HG03575 (cell line): ENCODE data around the gene DMGDH.

Source experiments
- ATAC-seq: cut with Tn5 transposase; IDR thresholded peaks from one replicate; pipeline ENCODE4 v1.9.1; 2021; ENCODE audit not compliant: unreplicated experiment, insufficient number of reproducible peaks, low FRiP score; ENCODE audit errors: extremely low read depth

The DMGDH gene

DNA sequence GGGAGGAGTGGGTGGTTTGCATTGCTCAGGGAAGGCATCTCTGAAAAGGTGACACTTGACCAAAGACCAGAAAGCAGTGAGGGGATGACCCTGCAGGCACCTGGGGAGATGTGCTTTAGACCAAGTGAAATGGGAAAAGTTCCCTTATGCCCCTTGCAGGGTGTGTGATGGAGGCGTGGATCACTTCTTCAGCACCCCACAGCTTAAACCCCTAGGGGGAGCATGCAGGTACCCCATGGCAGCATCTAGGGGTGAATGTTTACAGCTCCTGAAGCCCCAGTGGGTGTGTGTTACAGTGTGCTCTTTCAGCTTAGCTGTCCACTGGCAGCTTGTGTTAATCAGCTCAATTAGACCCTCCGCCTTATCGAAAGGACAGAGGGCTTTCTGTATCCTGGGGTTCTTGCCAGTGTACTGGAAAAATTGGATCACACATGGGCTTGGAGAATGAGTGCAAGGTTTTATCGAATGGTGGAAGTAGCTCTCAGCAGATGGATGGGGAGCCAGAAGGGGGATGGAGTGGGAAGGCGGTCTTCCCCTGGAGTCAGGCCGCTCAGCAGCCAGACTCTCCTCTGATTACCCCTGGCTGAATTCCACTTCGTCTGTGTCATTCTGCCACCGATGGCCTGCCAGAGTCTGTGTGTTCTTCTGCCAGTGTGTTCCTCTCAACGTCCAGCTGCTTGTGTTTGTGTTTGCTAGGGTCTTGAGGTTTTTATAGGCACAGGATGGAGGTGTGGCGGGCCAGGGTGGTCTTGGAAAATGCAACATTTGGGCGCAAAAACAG is 6.4 kb upstream of the DMGDH start:
- ATAC-seq = no peak

DNA sequence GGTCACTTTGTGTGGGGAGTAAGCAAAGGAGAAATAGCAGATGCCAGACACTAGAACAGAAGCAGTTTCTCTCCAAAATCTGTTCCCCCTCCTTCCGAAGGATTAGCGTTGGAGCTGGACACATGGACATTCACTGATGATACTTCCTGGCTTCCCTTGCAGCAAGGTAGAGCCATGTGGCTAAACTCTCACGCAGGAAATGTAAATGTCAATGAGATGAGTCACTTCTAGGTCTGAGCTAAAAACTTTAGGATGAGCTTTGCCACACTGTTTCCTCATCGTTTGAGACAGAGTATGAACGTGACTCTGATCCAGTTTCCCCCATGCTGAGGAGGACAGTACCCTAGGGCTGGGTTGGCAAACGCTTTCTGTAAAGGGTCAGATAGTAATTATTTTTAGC is 5.2 kb upstream of the DMGDH start:
- ATAC-seq = no peak

DNA sequence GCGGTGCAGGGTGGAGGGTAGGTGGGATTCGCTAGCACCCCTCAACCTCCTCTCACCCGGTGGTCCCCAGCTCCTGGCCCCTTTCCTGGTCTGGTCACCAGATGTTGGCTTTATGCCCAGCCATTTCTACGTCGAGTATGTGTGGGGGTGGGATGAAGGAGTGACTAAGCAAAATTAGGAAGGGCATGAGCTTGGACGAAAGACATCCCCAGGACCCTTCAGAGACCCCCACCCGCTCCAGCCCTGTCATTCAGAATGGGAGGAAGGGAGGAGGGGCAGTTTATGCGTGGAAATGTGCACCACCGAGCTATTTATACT is 835 bp upstream of the DMGDH start:
- no peak for ATAC-seq

DNA sequence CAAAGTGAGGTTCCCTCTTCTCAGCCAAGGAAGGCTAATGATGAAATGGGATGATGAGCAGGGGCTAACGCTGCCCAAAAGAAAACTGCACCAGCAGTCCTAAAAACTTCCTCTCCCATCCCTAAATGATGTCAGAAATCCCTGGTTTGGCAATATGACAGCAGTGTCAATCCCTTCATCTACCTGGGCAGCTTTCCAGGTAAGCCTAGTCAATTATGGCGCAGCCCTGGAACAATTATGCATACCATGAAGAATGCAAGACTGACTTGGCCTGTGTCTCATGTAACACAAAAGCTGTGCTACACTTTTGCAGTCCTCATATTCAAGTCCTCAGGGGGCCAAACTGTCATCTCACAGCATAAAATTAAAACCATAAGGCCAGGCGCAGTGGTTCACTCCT is 7.0 kb downstream of the DMGDH start:
- ATAC-seq = no peak

DNA sequence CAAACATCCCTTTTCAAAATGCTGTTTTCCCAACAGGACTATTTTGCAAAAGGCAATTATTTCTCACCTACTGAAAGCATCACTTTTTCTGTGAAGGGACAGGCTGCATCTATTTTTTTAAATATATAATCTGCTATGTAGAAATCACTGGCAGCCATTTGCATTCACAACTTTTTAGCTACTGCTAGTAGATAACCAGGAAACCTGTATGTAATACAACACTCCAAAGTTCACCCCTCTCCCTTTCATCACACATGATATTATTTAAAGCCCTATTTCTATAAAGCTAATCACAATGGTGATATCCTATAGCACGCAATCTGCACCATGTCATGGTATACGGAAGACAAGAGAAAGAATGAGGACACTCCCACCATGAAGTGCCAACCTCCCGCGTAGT is 9.8 kb downstream of the DMGDH start:
- ATAC-seq = no peak

DNA sequence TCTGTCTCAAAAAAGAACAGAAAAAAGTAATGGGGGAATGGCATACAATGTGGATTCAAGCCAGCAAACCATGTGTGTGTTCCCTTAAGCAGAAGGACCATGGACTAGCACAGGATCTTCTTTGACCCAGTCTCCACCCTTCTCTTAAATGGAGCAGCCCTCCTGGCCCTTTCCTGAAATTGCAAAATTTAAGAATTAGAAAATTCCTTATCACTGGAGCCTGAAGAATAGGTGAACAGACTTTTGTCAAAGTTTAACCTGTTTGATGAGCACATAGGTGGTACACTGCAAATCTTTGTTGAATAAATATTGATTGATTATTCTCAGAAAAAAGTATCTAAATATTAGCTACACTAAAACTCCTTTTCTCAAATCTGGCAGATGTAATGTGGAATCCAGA is 12.6 kb downstream of the DMGDH start:
- no peak for ATAC-seq

DNA sequence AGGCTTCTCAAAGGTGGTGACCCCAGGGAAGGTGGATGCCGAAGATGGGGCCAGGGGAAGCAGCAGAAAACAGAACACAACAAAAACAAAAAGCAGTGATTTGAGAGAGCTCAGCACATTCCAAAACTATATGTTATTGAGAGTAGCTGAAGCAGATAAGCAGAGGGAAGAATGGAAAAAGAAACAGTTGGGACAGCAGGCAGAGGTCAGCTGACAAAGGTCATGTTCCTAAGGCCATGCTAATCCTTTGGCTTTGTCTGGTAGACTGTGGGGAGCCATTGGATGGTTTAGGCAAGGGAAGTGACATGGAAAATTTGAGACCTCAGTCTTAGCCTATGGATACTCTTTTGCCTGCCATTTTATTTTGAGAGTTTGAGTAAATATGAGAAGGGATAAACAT is 14.5 kb downstream of the DMGDH start:
- ATAC-seq = no peak

DNA sequence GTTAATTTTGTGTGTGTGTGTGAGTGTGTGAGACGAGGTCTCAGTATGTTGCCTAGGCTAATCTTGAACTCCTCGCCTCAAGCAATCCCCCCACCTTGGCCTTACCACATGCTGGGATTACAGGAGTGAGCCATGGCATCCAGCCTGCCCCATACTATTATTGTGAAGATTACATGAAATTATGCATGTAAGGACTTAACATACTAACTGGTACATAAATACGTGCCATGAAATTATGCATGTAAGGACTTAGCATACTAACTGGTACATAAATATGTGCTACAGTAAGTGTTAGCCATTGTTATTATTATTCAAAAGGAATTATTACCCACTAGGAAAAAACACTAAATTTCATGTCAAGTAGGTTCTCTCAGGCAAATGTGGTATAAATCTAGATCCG is 16.2 kb downstream of the DMGDH start:
- no peak for ATAC-seq

DNA sequence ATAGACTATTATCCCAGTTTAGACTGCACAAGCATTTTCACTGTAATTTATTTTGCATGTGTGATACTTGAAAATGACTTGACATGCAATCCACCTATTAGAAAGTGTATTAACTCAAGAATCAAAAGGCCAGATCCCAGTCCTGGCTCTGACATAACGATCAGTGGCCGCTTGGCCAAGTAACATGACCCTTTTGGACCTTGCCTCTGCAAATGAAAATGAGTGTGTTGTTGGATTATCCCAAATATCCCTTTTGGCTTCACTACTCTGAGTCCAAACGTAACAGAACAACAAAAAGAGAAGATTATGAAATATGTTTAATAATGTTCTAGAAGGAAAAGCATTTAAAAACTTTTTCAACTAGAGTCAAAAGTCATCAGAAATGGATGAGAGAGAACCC is 19.0 kb downstream of the DMGDH start:
- ATAC-seq = no peak

DNA sequence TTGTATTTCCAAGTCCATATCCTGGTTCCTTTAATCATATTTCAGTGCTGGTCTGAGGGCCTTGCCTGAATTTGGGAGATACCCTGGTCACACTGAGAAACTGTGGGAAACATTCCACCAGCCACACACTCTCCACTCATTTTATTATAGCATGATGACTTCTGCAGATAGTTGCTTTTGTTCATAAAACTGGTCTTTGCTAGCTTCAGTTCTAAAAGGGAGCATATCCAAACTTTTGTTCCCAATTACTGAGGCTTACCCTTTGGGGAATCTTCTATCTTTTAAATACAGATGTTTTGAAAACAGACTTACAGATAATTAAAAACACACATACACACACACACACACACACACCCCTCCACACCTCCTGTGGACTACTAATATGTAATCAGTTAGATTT is 21.0 kb downstream of the DMGDH start:
- no peak for ATAC-seq

DNA sequence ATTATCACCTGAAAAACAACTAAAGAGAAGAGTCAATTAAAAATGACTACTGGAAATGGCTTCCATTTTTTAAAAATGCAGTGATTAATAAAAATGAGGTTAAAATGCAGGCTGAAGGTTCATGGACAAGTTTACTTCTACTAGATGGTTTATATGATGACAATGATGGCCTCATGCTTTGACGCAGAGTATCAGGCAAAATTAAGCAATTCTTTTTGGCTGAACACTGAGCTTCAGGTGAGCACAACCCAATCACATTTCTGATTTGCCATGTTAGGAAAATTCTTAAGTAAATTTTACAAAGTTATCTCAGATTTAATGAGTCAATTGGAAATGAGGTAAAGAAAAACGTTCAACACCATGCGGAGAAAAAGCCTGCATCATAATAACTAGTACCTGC is 22.3 kb downstream of the DMGDH start:
- ATAC-seq = no peak

DNA sequence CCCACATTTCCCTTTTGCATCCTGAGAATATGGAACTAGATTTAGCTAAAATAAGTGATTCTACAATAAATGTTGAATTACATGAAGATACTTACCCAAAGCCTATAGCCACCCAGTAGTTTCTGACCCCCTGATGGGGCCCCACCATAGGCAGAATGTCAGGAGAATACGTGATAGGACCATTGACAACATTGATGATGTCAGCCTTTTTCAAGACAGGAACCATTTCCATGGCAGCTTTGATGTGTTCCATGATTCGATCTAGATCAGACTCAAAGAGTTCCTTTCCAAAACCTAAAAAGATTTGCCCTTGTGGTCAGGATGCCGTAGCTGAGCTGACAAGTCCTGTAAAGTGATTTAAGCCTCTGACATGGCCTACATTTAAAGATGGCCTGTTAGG is 27.3 kb downstream of the DMGDH start:
- ATAC-seq = no peak

DNA sequence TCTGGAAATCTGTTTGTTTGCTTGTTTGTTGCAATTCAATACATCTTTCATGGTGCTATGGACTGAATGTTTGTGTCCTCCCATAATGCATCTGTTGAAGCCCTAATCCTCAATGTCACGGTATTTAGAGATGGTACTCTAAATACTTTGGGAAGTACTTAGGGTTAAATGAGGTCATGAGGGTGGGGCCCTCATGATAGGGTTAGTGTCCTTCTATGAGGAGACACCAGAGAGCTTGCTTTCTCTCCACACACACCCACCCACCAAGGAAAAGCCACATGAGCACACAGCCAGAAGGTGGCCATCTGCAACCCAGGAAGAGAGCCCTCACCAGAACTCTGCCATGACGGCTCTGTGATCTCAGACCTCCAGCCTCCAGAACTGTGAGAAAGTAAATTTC is 32.7 kb downstream of the DMGDH start:
- no peak for ATAC-seq

DNA sequence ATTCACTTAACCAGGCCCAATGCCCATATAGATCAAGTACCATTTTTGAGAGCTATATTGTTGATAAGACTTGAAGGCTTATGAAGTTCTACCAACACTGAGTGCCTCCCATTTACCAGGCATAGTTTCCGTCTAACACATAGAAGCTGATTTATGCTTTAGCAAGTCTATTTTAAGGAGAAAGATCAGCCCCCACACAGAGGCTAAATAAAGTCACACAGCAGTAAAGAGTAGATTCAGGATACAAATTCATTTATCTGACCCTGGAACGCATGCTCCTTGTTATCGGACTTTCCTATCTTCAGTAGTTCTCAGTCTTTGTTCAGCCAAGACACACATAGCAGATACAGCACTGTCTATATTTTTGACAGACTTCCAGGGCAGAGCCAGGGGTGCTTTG is 34.2 kb downstream of the DMGDH start:
- ATAC-seq = no peak

DNA sequence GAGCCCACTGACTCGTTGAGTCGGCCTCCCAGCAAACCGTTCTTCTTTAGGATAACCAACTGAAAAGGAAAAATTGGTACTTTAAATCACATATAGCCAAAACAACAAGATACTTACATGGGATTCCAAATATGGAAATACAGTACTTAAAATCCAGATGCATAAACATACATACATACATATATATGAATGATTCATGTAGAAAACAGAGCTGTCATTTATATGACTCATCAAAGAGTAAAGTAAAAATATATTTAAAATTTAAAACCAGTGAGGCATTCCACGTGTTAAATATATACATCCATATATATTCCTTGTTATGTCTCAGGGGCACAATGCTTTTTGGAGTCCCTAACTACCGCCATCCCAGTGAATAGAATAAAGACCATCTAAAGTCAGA is 36.7 kb downstream of the DMGDH start:
- ATAC-seq = no peak

DNA sequence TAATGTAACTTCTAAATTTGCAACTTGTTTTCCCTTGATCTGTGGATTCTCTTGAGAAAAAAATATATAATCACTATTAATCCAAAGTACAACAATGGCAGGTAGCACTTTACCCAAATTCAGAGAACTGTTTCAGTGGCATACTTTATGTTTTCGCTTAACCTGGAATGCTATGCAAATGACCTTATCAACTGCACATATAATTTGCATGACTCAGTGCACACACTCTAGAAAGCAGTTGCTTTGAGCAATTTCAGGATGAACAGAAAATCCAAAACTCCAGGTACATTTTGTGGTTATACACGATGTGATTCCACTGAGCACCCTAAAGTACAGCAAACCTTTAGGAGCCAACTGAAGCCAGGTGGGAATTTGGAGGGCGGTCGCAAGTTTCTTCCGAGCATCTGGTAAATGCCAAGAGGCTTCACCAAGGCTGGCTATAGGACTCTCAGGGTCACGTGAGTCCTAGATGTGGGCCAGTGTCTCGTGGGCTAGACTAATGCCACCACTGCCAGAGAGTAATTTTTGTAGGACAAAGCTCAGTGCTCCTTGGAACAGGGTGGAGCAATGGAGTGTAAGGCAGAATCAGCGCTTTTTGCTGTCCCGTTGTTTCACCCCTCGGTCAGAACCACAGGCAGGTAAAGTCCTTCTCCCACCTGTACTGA is 37.3 kb downstream of the DMGDH start:
- ATAC-seq = no peak

DNA sequence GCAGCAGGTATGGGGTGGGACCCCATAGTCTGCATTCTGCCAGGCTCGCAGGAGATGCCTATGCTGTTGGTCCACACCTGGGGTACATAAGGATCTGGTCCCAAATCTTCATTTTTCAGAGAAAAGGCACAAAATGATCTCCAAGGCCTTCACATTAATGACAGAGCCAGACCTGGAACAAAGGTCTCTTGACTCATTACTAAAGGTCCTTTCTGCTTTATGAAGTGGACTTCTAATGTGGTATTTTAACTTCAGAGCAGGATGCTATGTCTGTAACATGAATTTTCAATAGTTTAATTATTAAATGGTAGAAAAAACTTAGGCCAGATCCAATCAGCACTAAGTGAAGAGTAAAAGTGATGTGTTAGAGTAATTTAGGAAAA is 38.0 kb downstream of the DMGDH start:
- ATAC-seq = no peak

DNA sequence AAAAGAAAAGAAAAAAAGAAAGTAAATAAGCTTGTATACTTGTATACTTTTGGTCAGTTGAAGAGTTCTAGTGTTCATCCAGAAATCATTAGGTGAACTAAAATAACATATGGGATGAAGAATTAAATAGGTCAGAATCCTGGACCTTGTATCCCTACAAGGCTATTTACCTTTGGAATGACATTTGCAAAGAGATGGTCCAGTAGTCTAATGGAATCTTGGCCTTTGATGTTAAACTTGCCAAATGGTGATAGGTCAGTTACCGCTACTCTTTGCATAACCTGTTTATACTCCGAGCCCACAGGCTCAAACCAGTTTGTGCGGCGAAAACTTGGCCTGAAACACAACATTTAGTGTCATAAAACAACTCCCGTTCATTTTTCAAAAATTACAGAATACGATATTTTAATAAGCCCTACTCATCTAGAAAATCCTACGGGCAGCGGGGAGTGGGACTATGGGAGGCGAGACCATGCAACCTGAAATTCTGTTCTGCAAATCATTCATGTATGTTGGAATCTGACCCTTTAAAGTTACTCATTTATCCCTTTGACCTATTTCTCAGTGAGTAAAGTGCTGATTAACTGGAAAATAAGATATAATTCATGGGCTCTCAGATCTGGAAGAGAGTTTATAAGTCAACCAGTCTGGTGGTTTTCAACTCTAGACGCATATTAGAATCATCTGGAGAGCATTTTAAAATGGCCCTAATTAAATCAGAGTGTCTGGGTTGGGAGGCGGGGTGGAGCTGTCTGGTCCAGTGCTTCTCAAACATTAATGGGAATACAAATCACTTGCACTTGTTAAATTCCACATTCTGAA is 38.6 kb downstream of the DMGDH start:
- no peak for ATAC-seq

DNA sequence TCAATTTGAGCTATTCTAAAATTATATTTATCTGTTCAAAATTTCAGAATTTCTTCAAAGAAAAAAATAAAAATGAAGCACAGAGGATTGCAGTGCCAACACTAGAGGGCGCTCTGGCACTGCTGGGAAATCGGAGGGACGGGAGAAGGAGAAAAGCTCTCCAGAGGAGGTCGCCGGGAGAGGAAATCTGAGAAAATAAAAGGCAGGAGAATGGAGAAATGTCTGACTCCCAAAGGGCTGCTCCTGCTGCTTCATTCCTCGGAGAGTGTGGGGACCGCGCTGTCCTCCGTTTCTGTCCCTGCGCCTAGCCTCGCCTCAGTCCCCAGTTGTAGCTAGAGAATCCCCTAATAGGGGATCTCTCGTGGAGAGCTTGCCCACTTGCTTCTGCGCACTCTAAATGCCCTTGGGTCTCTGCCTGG is 44.4 kb downstream of the DMGDH start:
- ATAC-seq = no peak

DNA sequence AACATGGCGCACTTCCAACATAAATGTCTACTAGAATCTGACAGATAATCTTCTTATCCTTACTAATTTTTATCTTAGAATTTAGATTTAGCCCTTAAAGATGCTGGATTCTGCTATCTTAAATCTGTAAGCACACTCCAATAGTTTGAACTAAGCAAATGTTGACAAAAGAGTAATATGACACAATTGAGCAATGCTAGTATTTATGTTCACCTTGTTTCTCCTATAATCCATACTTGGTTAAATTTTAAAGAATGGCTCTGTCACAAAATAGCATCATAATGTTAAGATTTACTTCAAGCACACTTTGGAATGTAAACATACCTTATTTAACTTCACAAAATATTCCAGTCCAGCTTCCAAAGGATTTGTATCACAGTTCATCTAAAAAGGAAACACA is 45.5 kb downstream of the DMGDH start:
- no peak for ATAC-seq
